ENCODE data around the gene TARS2.

TARS2 gene

DNA sequence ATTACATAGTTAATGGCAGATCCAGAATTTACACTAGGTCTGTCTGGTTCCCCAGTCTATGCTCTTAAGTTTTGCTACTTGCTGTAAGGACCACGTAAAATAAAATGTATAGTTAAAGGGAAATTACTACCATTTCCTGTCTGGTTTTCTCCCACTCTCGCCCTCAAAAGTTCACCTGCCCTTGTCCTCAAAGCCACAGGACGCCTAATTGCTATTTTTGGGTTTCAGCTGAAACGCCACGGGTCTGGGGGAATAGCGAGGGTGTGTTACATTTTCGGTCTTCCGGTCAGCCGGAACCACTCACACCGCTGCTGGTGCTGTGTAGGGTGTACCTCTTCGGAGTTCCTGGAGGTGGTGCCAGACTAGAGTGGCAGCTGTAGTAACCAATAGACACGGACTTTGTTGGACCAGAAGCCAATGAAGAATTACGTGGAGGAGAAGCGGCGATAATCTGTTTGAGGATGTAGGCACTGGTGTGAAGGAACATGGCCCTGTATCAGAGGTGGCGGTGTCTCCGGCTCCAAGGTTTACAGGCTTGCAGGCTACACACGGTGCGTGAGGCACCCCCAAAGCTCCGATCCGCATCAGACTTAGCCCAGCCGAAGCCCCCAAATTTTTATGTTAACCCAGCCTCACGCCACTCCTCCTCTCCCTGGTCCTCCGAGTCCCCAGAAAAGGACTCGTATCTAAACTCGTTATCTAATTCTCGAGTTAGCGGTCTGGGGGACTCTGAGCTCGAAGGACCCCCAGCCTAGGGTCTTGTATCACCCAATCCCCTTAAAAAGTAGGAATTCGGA, at the start of gene TARS2:
Gene TARS2 (plus strand): TSS at position 454 of the 797 bp plus-strand sequence. CDS start 32 bp downstream, at position 486.
- peak; percentile 87 for DNase-seq

DNA sequence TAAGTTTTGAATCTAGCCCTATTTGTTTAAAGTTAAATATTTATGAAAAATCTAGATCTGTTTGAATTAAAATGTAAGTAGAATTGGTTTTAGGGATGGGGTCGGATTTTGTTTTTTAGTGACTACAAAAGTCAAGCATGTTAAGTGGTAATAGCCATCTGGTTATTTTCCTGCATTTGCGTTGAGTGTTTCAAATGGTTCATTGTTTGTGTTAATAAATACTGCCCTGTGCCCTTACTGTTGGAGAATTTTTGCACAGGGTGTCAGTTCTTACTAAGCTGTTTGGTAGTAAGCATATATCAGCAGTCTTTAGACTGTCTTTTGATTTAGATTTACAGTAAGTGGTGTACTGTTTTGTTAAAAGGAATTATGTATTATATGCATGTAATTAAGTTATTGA, 46.1 kb upstream of the TARS2 start:
- no peak for DNase-seq

DNA sequence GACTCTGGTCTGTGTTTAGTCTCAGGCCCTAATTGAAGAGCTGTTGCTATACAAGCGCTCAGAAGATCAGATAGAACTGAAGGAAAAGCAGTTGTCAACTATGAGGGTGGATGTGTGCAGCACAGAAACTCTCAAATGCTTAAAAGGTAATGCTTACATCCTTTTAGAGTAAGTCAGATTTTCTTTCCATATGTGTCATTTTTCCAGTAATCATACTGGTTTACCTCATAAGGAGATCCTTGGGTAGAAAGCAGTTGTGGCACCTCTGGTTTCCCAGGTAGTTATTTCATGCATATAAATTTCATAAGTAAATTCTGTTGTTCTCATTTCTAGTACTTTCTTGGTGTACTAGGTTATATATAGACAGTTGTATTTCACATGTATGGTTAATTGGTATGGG, 43.0 kb upstream of the TARS2 start:
- no peak for DNase-seq

DNA sequence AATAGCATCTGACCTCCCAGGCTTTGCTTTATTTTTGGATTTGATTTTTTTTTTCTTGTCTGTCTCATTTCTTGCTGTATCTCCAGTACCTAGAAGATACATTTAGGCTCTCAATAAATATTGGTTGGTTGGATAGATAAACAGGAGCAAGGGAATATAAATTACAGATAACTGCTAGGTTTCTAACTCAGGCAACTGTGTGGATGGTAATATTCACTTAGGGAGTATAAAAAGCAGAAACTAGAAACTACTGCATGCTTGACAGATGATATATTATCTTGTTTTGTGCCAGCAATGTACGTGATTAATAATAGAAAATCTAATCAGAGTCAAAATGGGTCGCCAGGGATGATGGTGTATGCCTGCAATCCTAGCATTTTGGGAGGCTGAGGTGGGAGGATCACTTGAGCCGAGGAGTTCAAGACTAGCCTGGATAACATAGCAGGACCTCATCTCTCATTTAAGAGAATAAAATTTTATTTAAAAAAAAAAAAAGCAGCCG, 31.0 kb upstream of the TARS2 start:
- DNase-seq: no peak

- DNase-seq: no peak
Measured at GRCh38 chr1:150464422-150464826, 22.8 kb upstream of the TARS2 start.

DNA sequence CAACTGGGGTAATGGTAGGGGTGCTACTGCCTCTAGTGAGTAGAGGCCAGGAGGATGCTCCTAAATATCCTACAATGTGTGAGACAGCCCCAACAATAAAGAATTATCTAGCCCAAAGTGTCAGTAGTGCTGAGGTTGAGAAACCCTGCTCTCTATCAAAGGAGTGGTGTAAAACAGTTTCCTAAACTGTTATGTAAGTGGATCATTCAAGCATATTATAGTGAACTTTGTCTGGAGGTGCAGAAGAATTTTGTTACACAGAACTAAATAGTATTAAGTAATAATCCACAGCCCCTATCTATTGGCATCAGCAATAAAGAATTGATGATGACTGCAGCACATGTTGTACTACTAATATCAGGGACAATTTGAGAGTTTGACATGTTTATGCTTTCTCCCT, 20.3 kb upstream of the TARS2 start:
- DNase-seq: no peak

- DNase-seq: no peak
Measured at GRCh38 chr1:150469291-150469690, 17.9 kb upstream of the TARS2 start.

- no peak for DNase-seq
Measured at GRCh38 chr1:150472601-150473200, 14.5 kb upstream of the TARS2 start.

- DNase-seq: no peak
Measured at GRCh38 chr1:150473659-150474058, 13.6 kb upstream of the TARS2 start.

GRCh38 chr1:150474869-150475268, 12.3 kb upstream of the TARS2 start:
- DNase-seq: no peak

- no peak for DNase-seq
Measured at GRCh38 chr1:150476754-150477153, 10.5 kb upstream of the TARS2 start.

DNA sequence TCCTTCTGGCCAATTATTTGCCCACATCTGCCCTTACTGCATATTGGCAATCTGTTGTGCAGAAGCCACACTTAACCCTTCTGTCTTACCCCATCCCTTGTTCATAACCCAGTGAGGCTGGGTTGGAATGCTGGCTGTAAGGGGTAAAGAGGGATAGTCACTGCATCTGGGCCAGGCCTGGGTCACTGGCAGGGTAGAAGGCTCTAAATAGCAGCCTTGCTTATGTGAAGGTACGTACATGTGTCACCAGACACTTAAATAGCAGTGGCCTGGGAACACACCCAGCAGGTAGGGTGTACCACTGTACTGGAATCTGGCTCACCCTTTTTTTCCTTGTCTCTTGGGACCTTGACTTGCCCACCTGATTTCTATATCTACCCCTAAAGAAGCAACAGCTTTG, 9.9 kb upstream of the TARS2 start:
- no peak for DNase-seq

- DNase-seq: no peak
Measured at GRCh38 chr1:150477733-150478132, 9.5 kb upstream of the TARS2 start.

- no peak for DNase-seq
Measured at GRCh38 chr1:150479370-150479769, 7.8 kb upstream of the TARS2 start.

DNA sequence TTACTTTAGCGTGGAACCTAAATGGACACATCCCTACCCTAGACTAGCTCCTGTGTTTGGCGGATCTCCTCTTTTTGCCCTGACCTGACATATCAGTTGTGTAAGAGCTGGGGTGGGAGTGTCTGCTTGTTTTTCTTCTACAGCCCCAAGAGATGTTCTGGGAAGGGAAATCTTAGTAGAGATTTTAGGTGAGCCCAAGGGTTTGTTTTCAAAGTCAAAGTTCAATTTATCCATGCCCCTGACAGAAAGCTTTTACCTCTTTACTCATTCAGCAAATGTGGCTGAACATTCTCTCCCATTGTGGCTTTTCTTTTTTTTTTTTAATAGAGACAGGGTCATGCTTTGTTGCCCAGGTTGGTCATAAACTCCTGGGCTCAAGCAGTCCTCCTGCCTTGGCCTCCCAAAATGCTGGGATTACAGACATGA, 7.3 kb upstream of the TARS2 start:
- no peak for DNase-seq

DNA sequence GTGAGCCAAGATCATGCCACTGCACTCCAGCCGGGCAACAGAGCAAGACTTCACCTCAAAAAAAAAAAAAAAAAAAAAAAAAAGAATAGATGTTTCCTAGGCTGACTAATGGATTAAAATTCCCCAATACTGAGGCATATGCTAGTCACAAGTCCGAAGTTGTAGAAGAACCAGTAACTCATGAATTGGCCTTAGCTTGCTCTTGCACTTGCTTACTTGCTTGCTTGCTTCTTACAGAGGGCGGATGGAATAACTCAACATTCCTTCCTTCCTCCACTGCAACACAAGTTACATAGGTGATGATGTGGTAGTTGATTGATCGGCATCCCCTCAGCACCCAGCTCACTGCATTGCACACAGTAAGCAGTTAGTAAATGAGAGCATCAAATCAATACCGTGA, 2.8 kb upstream of the TARS2 start:
- no peak for DNase-seq

DNA sequence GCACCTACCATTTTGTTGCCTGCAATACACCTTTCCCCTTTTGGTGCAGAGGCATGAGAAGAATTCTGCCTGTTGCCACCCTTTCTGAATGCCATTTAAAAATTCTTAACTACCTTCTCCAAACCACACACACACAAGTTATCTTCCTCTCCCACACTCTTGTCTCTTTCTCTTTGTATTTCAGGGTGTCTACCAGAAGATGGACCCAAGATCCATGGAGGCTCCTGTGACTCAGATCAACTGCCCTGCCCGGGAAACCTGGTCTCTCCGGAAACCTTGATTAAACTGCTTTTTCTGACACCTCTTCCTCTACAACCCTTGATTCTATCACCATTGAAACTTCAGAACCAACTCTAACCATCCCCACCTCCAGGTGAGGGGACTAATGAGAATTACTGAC, 2.4 kb upstream of the TARS2 start:
- no peak for DNase-seq

DNA sequence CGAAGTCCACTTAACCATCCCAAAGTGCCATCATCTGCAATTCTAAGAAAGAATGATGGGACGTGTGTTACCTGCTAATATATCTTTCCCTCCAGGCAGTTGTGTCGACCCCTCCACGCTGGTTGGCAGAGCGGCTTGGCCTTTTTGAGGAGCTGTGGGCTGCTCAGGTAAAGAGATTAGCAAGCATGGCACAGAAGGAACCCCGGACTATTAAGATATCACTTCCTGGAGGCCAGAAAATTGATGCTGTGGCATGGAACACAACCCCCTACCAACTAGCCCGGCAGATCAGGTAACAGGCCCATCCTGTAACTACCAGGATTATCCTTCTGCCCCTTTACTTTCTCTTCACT, 520 bp downstream of the TARS2 start:
- no peak for DNase-seq

GRCh38 chr1:150493175-150493574, 6.0 kb downstream of the TARS2 start:
- no peak for DNase-seq

DNA sequence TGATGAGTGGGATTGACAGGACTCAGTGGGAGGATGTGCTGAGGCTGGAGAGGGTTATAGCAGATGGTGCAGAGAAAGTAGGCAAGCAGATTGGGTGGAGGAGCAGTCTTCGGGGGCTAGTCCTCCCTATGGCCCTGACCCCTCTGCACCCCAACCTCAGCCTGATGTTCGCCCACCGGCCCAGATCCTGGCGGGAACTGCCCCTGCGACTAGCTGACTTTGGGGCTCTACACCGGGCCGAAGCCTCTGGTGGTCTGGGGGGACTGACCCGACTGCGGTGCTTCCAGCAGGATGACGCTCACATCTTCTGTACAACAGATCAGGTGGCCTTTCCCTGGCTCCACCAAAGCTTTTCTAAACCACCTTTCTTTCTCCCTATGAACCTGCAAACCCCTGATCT, 11.1 kb downstream of the TARS2 start:
- DNase-seq: no peak

- DNase-seq: no peak
Measured at GRCh38 chr1:150505431-150505830, 18.2 kb downstream of the TARS2 start.

GRCh38 chr1:150507912-150508864, 21.0 kb downstream of the TARS2 start, which contains the start of gene ECM1:
TSS of gene ECM1 (plus strand) at chr1:150508109. CDS start at chr1:150508210, 101 bp downstream.
- DNase-seq: no peak

DNA sequence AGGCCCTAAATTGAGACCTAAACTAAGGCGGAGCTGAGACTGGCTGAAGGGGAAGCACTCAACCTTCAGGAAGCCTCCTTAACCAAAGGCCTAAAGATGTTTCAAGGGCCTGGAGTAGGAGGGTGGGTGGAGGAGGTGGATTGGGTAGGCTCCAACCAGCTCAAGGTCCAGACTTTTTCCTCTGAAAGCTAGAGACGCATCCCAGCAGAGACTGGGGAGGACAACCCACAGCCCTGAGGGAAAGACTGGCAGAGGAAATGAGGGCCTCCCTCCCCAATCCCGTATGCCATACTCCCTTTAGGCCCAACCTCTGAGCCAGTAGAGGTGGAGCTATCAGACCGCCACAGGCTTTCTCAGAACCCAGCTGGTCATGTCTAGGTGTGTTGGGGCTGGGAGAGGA, 21.8 kb downstream of the TARS2 start:
- no peak for DNase-seq
